Measurements from ENCODE around the gene SOX18.
A peak's percentile ranks its signal among the peaks of the same experiment; 100 is the strongest.

Gene SOX18

DNA sequence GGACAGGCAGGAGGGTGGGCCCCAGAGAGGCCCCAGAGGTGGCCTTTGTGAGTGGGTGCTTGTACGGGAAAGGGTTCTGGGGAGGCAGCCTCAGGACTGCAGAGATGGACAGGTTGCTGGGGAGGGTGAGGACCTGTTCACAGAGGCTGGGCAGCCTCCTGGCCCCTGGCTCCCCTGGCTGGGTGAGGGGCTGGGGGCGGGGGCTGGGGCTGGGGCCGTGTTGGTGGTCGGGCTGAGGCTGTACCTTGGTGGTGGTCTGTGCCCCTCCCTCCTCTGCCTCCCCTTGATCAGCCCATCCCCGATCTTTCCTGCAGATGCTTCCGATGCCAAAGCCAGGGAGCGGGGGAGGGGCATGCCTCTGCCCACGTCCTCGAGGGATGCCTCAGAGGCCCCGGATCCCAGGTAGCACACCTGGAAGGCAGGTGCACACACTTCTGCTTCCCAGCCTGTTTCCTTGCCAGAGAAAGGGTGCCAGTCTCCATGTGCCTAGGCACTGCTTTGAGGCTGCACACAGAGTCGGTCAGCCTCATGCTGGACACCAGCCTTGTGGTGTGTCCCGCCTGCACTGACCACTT, 18.4 kb upstream of the SOX18 start:
- DNase-seq (ENCODE audit: low read depth), result no peak

DNA sequence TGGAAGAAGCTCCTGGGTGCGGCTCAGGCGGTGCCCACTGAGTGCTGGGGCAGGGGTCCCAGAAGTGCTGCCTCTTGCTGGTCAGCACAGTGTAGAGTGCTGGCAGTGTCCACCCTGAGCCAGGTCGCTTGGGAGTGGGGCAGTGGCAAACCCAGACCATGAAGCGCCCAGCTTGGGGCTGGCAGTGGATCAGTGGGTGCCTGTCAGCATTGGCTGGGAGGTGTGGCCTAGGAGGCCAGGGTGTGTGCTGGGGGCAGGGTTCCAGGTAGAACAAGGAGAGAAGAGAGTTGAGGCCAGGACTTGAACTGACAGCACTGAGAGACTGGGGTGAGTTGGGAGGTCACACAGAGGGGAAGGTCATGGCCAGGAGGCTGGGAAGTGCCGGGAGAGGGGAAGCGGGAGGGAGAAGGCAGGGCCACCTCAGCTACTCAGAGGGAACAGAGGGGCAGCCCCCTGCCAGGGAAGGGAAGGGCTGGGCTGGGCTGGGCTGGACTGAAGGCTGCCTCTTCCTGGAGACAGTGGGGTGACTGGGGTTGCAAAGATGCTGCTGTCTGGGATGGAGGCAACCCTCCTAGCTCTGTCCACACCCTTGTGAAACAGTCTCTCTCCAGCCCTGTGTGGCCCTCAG, 17.7 kb upstream of the SOX18 start:
- no peak for DNase-seq (ENCODE audit: low read depth)

DNA sequence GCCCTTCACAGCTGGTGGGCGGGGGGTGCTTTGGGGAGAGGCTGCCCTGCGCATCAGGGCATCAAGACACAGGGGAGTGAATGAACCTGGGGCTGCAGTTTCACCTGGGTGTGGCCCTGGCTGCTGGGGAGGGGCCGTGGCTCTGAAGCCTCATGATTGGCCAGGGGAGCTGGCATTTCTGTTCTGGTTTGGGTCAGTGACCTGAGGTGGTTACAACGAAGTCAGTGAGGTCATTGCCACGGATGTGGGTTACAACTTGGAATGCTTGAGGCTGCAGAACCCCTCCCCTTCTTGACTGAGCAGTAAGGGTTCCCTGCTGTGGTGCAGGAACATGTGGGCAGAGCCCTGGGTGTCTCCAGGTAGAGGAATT, 16.5 kb upstream of the SOX18 start:
- no peak for DNase-seq (ENCODE audit: low read depth)

DNA sequence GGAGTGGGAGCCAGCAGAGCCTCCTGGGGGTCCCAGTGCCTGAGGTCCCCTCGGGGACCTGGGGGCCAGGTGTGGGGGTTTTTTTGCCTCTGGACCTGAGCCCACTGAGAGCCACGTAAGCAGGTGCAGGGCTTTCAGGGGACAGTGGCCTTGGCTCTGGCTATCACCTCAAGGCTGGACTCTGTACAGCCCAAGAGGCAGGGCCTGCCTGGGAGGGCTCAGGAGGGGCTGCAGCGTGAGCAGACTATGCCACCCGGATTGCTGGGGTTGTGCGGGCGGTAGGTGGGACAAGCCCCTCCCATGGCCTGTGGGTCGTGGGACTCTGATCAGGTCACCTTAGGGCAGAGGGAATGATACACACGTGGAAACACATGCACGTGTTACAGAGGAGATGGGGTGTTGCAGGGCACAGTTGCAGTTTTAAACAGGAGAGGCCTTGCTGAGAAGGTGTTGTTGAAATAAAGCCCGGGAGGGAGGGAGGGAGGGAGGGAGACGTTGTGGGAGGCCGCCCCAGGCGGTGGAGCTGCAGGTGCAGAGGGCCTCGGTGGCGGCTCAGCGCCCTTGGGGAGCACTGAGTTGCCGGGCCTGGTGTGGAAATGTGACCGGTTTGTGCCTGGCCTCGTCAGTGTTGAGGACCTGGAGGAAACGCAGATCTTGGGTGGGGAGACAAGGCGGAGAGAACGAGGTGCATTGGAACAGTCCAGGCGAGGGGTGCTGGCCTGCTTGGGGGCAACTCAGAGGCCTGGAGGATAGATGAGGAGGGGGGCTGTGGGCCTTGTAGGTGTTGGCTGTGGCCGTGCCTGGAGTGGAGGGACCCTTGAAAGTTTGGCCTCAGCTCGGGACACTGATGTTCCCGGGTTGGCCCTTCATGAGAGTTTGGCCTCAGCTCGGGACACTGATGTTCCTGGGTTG, 15.9 kb upstream of the SOX18 start:
- no peak for DNase-seq (ENCODE audit: low read depth)

DNA sequence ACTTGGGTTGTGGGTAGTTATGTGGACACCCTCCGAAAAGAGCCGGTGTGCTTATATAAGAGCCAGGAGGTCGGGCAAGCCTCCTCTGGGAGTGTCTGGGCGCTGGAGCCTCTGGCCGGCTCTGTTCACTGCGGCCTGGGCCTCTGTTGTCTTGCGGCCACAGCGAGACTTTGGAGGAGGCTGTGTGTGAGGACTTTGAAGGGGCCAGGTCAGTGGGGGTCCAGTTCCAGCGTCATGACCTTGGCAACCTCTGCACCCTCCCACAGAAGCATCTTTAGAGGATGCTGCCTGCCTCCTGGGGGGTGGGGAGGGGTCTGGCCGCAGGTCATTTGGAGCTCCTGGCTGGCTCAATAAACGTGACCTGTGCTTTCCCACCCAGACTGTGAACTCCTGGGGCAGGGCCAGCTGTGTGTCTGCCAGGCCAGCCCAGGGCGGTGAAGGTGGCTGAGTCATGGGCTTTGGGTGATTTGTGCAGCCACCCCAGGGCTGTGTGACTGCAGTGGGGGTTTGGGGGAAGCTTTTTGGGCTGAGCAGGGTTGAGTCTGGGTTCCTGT, 14.8 kb upstream of the SOX18 start:
- no peak for DNase-seq (ENCODE audit: low read depth)

DNA sequence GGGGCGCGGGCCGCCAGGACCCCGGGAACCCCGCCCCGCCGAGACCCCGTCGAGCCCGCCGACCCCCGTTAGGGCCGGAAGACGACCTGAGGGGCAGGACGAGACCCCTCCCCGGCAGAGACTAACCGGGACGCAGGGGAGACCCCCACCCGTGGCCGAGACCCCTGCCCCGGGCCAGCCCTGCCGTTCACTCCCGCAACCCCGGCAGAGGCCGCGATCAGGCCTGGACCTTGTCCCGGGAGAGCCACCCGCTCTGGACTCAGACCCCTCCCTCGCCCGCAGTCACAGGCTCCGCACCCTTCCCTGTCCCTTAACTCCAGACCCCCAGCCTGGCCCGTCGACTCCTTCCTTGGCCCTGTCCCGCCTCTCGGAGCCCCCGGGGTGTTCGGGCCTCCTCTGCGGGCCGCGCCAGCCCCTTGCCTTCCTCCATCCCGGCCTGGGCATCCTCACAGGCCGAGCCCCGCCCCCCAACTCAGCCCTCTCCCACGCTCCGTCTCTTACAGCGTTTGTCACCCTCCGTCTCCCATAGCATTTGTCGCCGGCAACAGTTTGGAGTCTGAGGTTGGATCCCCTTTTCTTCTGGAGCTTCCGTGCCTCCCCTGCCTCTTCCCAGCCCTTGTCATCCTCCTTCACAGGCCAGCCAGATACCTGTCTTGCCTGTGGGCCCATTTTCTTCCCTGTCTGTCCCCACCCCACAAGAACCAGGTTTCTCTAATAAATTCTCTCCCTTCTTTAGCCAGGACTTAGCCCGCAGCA, 14.1 kb upstream of the SOX18 start:
- no peak for DNase-seq (ENCODE audit: low read depth)

DNA sequence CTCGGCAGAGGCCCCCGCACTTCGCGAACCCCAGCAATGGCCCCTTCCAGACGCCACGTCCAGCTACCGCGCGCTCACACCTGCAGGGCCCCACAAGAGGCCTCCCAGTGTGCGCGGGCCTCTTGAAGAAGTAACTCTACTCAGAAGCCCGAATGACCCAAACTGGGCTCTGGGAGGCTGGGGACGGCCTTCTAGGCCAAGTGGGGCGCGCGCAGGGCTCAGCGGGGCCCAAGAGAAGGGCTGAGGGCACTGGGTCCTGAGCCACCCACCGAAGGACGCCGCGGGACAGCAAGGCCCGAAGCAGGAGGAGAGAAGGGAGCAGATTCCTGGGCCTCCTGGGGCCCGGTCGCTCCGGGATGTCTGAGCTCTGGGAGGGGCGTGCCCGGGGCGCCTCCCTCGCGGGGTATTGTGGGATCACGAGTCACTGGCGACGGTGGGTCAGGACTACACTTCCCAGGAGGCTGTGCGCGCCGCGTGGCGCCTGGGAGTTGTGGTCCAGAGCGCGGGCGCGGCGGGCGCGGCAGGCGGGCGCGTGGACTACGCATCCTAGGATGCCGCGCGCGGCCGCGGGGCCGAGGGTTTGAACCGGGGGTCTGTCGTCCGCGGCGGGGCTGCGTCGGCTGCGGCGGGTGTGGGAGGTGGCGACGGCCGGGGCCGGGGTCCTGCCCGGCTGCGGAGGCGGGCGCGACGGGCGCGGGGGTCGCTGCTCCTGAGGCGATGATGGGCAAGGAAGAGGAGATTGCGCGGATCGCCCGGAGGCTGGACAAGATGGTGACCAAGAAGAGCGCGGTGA, 13.4 kb upstream of the SOX18 start, which contains the start of gene TCEA2:
TSS of gene TCEA2 (plus strand) at position 603 of the 793 bp plus-strand sequence. CDS start at position 718, 115 bp downstream.
- peak; percentile 90 for DNase-seq (ENCODE audit: low read depth)

DNA sequence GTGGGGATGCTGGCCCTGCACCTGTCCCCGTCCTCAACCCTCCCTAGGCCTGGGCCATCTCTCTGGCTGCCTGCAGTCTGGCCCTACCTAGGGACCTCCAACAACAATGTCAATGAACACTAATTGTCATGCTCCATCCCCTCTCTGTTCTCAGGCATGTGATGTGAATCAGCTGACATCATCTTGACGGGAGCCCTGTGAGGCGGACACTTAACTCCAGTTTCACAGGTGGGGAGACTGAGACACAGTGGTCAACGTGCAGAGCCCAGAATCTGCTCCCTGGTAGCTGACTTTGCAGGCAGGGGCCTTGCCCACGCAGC, 12.8 kb upstream of the SOX18 start:
- no peak for DNase-seq (ENCODE audit: low read depth)

DNA sequence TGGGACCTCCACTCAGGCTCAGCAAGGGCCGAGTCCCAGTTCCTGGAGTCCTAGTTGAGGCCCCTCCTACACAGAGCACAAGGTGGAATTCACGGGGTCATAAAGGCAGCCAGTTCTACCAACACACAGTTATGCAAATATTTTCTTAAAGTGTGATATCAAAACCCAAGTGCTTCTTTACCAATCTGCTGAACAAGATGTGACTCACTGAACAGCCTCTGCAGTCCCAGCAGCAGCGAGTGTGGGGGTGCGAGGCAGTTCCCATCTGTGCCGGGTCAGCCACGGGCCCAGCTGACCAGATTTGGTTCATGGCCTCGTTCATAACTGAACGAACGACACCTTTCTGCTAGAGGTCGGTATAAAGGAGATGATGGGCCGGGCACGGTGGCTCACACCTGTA, 9.1 kb upstream of the SOX18 start:
- DNase-seq (ENCODE audit: low read depth), result no peak

DNA sequence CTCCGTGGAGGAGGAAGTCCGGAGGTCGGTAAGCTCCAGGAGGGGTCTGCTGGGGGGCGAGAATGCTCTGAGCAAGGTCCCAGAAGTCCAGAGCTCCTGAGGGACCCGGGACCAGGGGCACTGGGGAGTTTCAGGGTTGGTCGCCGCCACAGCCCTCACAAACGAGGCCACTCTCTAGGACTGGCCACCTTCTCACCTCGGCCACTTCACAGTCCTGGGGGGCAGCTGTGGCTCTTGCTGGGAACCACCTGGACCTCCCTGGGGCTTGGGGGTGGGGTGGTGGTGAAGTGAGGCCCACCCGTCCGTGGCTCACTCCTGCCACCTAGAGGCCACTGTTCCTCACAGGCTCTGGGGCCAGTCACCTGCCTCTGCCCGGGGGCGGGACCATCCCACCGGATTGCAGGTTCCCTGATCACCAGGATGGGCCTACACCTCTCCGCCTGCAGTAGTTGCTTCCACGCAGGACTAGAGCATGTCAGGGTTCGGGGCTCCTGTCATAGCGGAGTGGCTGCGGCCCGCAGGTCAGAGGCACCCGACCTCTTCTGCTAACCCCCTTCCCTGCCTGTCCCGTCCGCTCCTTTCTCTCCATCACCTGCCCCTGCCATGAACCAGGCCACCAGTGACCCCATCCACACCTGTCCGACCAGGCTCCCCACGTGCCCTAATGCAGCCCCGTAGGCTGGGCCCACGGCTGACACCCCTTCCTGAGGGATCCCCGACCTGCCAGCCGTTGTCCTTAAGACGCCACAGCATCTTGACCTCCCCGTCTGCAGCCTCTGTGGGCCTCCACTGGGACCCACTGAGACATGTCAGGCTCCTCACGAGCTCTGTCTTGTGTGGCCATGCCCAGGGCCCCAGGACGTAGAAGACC, 8.4 kb upstream of the SOX18 start:
- no peak for DNase-seq (ENCODE audit: low read depth)

DNA sequence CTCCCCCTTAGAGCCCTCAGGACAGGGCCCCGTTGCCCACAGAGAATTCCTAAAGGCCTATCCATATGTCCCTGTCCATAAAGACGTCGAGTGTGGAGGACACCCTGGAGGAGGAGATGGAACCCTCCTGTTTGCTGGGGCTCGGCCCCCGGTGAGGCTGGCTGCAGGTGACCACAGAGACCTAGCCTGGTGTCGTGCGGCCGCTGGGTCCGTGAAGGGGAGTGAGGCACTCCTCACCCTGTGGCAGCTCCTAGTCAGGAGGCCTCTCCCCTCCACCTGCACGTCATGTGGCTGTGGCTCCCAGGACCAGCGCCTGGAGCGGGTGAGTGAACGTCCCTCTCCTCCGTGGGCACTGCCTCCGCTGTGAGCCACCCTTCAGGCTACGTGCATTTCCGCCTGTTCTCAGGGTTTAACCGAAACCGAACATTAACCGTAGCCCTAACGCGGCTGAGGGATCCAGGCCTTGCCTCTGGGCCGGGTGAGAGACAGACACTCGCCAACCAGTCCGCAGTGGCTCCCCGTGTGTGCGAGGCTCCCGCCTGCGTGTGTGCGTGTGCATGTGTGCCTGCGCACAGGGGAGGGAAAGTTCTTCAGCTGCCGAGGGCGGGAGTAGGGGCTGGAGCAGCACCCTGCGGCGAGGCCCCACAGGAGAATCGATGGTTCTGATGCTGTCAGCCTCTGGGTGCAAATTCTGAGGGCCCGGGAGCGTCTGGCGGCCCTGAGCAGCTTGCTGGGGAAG, 7.6 kb upstream of the SOX18 start:
- DNase-seq (ENCODE audit: low read depth), result no peak

DNA sequence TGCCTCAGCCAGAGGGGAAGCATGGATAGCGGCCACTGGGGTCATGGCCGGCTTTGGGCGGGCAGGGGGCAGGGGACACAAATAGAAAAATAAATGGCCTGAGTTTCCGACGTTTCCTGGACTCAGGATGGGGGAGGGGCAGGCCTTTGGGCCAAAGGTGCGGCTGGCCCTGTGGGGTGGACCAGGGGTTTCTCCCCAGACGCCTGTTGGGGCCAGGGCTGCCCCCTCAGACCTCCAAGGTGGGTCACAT, 7.1 kb upstream of the SOX18 start:
- DNase-seq (ENCODE audit: low read depth), result no peak

DNA sequence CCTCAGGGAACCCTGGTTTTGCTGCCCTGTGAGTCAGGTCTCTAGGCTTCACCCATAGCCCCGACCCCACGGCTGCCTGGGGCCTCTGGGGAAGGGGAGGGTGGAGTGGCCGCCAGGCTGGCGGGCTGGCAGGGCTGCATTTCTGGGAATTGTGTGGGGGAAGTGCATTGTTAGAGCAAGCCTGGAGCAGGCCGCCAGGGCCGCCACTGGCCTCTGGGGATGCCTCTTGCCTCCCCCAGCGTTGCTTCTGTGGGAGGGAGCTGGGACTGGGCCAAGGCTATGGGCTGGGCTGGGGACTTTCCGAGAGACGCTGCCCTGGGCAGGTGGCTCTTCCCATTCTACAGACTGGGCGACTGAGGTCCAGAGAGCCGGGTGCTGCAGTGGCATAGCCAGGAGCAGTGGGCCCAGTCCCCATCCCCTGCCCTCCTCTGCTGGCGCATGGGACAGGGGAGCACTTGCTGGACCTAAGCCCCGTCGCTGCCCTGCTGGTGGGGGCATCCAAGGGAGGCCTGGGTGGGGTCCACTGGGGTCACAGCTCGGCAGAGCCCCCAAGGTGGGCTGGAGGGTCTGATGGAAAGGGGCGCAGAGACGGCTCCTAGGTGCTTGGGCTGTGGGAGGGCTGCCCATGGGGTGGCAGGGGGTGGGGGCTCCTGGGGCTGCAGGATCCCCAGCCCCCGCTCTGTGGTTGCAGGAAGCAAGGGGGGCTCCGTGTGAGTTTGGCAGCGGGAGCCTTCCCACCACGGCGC, 6.6 kb upstream of the SOX18 start:
- no peak for DNase-seq (ENCODE audit: low read depth)

DNA sequence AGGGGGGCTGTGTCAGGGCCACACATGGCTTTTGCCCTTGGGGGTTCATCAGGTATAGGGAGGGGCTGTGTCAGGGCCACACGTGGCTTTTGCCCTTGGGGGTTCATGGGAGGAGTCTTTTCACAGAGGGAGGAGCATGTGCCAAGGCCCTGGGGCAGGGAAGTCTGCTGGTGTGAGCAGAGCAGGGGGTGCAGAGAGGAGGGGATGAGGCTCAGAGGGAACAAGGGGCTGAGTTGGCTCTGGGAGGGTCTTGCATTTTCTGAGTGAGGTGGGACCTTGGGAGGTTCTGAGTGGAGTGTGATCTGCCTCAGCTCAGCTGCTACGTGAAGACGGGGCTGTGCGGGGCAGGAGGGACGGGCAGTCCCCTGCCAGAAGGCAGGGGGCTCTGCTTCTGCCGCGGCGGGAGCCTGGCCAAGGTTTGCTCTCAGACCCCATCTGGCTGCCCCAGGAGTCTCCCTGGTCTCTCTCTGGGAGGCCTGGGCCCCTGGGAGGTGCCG, 6.0 kb upstream of the SOX18 start:
- DNase-seq (ENCODE audit: low read depth), result no peak

DNA sequence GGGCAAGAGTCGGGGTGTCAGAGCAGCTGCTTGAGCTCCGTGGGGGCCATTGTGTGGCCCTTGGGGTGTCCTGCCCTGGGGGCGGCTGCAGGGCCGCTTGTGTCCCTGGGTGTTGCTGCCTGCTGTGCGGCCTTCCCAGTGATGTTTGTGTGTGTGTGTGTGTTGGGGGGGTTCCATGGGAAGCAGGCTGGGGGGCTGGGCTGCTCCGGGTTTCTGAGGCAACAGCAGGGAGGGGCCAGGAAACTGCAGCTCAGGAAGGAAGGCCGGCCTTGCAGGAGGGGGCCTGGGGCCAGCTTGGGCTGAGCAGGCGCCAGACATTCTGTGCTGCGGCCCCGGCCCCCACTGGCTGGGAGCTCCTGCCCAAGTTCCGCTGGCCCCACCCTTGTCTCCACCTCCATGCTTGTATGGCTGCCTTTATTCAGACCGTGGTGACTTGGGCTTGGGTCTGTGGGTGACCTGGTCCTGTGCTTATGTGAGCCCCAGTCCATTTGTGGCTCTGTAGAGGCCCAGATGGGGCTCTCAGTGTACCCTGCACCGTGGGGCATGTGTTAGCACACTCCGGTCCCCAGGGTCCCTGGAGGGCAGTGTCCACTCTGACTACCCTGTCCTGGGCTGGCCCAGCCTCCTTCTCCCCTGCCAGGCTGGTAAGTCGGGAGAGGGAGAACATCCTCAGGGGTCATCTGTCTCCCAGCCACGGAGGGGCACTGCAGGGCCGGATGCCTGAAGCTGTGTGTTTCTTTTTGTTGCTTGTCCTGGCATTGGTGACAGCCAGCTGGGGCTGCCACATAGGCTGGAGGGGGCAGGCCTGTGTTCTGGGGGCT, 4.6 kb upstream of the SOX18 start:
- peak; percentile 20 for DNase-seq (ENCODE audit: low read depth)

DNA sequence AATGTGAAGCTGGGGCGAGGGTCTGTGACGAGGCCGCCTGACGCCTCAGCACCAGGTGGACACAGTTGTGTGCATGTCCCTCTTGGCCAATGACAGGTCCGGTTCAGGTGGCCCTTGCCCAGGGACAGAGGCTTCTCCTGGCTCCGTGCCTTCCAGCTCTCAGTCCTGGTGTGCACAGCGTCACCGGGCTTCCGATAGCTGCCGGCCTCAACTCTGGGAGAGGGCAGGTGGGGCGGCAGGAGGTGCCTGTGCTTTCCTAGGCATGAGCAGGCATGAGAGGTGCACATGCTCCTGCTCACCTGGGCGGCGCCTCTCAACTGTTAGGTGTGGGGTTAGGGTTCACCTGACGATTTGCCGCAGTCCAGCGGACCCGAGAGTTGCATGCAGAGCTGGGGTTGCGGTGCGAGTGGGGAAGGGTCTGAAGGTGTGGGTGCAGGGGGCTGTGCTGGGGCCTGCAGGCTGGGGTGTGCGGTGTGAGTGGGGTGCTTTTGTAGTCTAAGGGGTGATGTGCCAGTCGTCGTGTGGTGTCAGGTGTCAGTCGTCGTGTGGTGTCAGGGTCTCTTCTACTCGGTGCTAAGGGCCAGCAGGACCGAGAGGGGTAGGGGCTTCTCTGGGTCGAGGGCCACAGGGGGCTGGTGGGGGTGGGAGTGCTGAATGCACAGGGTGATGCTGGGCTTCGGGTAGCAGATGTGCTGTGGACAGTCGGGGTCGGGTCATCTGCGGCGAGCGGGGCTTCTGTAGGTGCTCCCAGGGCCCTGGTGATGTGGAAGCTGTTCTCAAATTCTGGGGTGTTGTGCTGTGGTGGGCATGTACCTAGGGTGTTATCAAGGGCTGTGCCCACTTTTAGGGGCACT, 3.8 kb upstream of the SOX18 start:
- DNase-seq (ENCODE audit: low read depth), result no peak

DNA sequence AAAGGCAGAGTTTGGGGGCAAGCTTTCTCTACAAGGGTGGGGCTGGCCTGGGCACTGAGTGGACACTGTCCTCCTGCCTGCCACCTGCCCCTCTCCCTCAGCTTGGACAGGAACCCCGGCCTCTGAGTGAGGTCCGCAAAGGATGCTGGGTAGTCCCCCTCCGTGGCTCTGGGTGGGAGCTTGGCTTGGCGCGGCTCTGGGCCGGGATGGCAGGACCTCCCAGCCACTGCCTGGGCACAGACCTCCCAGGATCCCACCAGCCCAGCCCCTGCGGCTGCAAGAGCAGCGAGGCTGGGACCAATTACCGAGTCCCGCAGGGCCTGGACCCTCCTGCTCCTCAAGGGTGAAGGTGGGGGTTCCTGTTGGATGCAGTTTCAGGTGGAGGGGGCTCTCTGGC, 2.9 kb upstream of the SOX18 start:
- DNase-seq (ENCODE audit: low read depth), result no peak

Measured in fibroblast of the conjunctiva (primary cell).